Thyroid gland (tissue), 4 donors: ENCODE measurements around the gene PTPRG.

Experiments used
- POLR2A ChIP-seq, 2 donors: fragments of 450-650 bp; IDR thresholded peaks; one replicate each; pipeline ENCODE4 v1.6.1; 2017; ENCODE audit warnings: antibody characterized with exemption in 2 of 2, mild to moderate bottlenecking in 2 of 2, moderate library complexity in 1 of 2
- TF ChIP-seq, protein P1 (sequence below), 6 experiments: fragments of 200-600 bp in 3 of 6; fragments of 450-650 bp in 3 of 6; sonication (generic) in 3 of 6; IDR thresholded peaks; one replicate each; pipeline ENCODE4 v1.5.1; 2016 to 2019; ENCODE audit warnings: antibody characterized with exemption in 6 of 6, mild to moderate bottlenecking in 2 of 6, inconsistent platforms in 1 of 6, moderate library complexity in 1 of 6

DNA sequence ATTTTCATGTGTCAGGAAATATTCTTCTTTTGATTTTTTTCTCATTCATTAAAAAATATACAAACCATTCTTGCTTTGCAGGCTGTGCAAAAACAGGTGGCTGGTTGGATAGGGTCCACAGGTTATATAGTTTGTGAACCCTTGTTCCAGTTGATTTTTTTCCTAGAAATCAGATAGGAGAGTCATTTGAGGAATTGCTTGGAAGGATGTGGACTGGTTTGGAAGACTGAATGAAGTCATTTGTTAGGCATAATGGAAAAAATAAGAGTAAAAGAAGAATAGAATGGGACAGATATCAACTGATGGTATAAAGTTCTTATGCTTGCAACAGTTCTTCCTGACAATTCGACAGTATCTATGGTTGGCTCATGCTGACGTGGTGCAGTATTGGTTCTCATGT, 189.4 kb downstream of the PTPRG start:
- TF ChIP-seq, protein P1, sequence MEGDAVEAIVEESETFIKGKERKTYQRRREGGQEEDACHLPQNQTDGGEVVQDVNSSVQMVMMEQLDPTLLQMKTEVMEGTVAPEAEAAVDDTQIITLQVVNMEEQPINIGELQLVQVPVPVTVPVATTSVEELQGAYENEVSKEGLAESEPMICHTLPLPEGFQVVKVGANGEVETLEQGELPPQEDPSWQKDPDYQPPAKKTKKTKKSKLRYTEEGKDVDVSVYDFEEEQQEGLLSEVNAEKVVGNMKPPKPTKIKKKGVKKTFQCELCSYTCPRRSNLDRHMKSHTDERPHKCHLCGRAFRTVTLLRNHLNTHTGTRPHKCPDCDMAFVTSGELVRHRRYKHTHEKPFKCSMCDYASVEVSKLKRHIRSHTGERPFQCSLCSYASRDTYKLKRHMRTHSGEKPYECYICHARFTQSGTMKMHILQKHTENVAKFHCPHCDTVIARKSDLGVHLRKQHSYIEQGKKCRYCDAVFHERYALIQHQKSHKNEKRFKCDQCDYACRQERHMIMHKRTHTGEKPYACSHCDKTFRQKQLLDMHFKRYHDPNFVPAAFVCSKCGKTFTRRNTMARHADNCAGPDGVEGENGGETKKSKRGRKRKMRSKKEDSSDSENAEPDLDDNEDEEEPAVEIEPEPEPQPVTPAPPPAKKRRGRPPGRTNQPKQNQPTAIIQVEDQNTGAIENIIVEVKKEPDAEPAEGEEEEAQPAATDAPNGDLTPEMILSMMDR (IDR thresholded peaks at IDR 0.05), result no peak
- TF ChIP-seq POLR2A (IDR thresholded peaks at IDR 0.05), result no peak
